Measurements from ENCODE around the gene PAPSS1.

The PAPSS1 gene

GRCh38 chr4:107629318-107629717 is 90.7 kb downstream of the PAPSS1 start:
- DNase-seq (ENCODE audit: low read depth): no peak

GRCh38 chr4:107625391-107625902 is 94.6 kb downstream of the PAPSS1 start:
- DNase-seq (ENCODE audit: low read depth): no peak

GRCh38 chr4:107624024-107624423 is 96.0 kb downstream of the PAPSS1 start:
- no peak for DNase-seq (ENCODE audit: low read depth)

GRCh38 chr4:107622006-107622405 is 98.0 kb downstream of the PAPSS1 start:
- DNase-seq (ENCODE audit: low read depth): no peak

GRCh38 chr4:107619731-107620130 is 100.3 kb downstream of the PAPSS1 start:
- no peak for DNase-seq (ENCODE audit: low read depth)

- DNase-seq (ENCODE audit: low read depth): peak; percentile 53
Measured at GRCh38 chr4:107619066-107619465, 101.0 kb downstream of the PAPSS1 start.

GRCh38 chr4:107618656-107619055 is 101.4 kb downstream of the PAPSS1 start:
- no peak for DNase-seq (ENCODE audit: low read depth)

GRCh38 chr4:107616838-107617389 is 103.1 kb downstream of the PAPSS1 start:
- DNase-seq (ENCODE audit: low read depth): no peak

GRCh38 chr4:107615809-107616208 is 104.2 kb downstream of the PAPSS1 start:
- no peak for DNase-seq (ENCODE audit: low read depth)

GRCh38 chr4:107603430-107603829 is 116.6 kb downstream of the PAPSS1 start:
- DNase-seq (ENCODE audit: low read depth): no peak

GRCh38 chr4:107600983-107601382 is 119.1 kb downstream of the PAPSS1 start:
- no peak for DNase-seq (ENCODE audit: low read depth)

GRCh38 chr4:107600436-107600835 is 119.6 kb downstream of the PAPSS1 start:
- DNase-seq (ENCODE audit: low read depth): no peak

- DNase-seq (ENCODE audit: low read depth): no peak
Measured at GRCh38 chr4:107599841-107600240, 120.2 kb downstream of the PAPSS1 start.

GRCh38 chr4:107593230-107593629 is 126.8 kb downstream of the PAPSS1 start:
- DNase-seq (ENCODE audit: low read depth): no peak

- no peak for DNase-seq (ENCODE audit: low read depth)
Measured at GRCh38 chr4:107592519-107592918, 127.5 kb downstream of the PAPSS1 start.

GRCh38 chr4:107589269-107589668 is 130.8 kb downstream of the PAPSS1 start:
- DNase-seq (ENCODE audit: low read depth): no peak

- no peak for DNase-seq (ENCODE audit: low read depth)
Measured at GRCh38 chr4:107586371-107586770, 133.7 kb downstream of the PAPSS1 start.

- no peak for DNase-seq (ENCODE audit: low read depth)
Measured at GRCh38 chr4:107579099-107579498, 140.9 kb downstream of the PAPSS1 start.

GRCh38 chr4:107578321-107578720 is 141.7 kb downstream of the PAPSS1 start:
- no peak for DNase-seq (ENCODE audit: low read depth)

- no peak for DNase-seq (ENCODE audit: low read depth)
Measured at GRCh38 chr4:107577743-107578142, 142.3 kb downstream of the PAPSS1 start.

- no peak for DNase-seq (ENCODE audit: low read depth)
Measured at GRCh38 chr4:107575243-107575642, 144.8 kb downstream of the PAPSS1 start.

GRCh38 chr4:107572281-107572680 is 147.8 kb downstream of the PAPSS1 start:
- DNase-seq (ENCODE audit: low read depth): no peak

GRCh38 chr4:107570952-107571351 is 149.1 kb downstream of the PAPSS1 start:
- no peak for DNase-seq (ENCODE audit: low read depth)

- no peak for DNase-seq (ENCODE audit: low read depth)
Measured at GRCh38 chr4:107564326-107564725, 155.7 kb downstream of the PAPSS1 start.

Data from fibroblast of the conjunctiva (primary cell).